ENCODE measurements around the gene ZFYVE21.

Gene ZFYVE21

GRCh38 chr14:103743691-103744090 lies 28.1 kb downstream of the ZFYVE21 start:
- no peak overlapping the region for H3K27ac ChIP-seq
- TF ChIP-seq, protein P1, sequence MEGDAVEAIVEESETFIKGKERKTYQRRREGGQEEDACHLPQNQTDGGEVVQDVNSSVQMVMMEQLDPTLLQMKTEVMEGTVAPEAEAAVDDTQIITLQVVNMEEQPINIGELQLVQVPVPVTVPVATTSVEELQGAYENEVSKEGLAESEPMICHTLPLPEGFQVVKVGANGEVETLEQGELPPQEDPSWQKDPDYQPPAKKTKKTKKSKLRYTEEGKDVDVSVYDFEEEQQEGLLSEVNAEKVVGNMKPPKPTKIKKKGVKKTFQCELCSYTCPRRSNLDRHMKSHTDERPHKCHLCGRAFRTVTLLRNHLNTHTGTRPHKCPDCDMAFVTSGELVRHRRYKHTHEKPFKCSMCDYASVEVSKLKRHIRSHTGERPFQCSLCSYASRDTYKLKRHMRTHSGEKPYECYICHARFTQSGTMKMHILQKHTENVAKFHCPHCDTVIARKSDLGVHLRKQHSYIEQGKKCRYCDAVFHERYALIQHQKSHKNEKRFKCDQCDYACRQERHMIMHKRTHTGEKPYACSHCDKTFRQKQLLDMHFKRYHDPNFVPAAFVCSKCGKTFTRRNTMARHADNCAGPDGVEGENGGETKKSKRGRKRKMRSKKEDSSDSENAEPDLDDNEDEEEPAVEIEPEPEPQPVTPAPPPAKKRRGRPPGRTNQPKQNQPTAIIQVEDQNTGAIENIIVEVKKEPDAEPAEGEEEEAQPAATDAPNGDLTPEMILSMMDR (conservative IDR thresholded peaks at IDR 0.05; ENCODE audit: low read depth) = no peak
- no peak for DNase-seq (ENCODE audit: low spot score)
- ChIA-PET POLR2A (ENCODE audit: low non-redundant PET) (no interaction called here), CTCF (no interaction called here)

- CTCF ChIA-PET = no interaction called here
- no peak overlapping the region for H3K27ac ChIP-seq
- POLR2A ChIA-PET (ENCODE audit: low non-redundant PET) = no interaction called here
- DNase-seq (ENCODE audit: low spot score) = no peak
- TF ChIP-seq, protein P1 (conservative IDR thresholded peaks at IDR 0.05; ENCODE audit: low read depth) = no peak
Observed at GRCh38 chr14:103744621-103745395, 29.2 kb downstream of the ZFYVE21 start.

DNA sequence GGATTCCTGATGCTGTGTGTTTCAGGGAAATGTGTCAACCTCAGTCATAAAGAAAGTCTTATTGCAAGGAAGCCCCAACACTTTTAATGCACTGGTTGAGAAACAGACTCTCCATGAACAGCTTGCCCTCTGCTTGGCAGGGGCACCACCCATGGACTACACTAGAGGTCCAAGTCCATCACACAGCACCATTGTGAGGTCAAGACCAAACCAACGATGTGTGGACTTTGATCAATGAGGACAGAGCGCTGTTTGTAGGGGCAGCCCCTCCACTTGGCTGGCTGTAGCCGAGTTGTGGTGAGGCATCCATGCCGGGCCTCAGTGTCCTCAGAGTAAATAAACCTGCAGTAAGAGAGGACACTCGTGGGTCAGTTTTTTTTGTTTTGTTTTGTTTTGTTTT lies 29.8 kb downstream of the ZFYVE21 start:
- POLR2A ChIA-PET (ENCODE audit: low non-redundant PET) = no interaction called here
- no peak overlapping the region for H3K27ac ChIP-seq
- TF ChIP-seq, protein P1 (conservative IDR thresholded peaks at IDR 0.05; ENCODE audit: low read depth) = no peak
- CTCF ChIA-PET = no interaction called here
- DNase-seq (ENCODE audit: low spot score) = no peak

DNA sequence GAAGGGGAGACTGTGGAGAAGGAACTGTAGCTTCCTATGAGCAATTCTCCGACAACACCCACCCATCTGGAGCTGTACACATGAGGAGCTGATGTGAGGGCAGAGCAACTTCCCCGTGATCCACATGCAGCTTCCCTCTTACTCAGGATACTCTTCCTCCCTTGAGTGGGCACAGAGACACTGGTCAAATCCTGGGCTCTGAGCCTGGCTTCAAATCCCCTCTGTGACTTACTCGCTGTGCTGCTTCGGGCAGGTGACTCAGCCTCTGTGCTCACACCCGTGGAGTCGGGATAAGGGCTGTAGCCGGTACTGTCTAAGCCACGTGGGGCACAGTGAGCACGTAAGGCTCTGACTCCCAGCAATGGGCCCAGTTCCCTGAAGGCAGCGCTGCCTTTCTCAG lies 31.1 kb downstream of the ZFYVE21 start:
- TF ChIP-seq, protein P1 (conservative IDR thresholded peaks at IDR 0.05; ENCODE audit: low read depth) = no peak
- POLR2A ChIA-PET (ENCODE audit: low non-redundant PET) = no interaction called here
- CTCF ChIA-PET = interaction anchor here (0.6 to 1.0 kb wide), 3 partner anchors 73 to 228 kb away, joined by 3 to 4 read pairs (median 3); no protein-coding TSS in a partner anchor
- DNase-seq (ENCODE audit: low spot score) = no peak
- H3K27ac ChIP-seq = no peak overlapping the region

DNA sequence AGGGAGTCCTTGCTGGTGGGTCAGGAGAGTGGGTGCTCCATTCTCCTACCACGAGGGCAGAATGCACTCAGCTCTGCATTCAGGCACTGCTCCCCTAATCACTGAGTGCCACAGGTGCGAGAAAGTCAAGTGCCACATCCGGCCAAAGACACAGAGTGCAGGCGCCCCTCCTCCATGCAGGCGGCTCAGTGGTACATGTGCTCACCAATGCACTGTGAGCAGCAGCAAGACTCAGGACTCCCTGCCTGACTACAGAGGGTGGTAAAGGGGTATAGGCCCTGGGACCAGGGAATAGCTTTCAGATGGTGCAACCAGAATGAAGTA lies 32.9 kb downstream of the ZFYVE21 start:
- POLR2A ChIA-PET (ENCODE audit: low non-redundant PET) = no interaction called here
- TF ChIP-seq, protein P1 (conservative IDR thresholded peaks at IDR 0.05; ENCODE audit: low read depth) = no peak
- no peak overlapping the region for H3K27ac ChIP-seq
- no peak for DNase-seq (ENCODE audit: low spot score)
- CTCF ChIA-PET = no interaction called here

DNA sequence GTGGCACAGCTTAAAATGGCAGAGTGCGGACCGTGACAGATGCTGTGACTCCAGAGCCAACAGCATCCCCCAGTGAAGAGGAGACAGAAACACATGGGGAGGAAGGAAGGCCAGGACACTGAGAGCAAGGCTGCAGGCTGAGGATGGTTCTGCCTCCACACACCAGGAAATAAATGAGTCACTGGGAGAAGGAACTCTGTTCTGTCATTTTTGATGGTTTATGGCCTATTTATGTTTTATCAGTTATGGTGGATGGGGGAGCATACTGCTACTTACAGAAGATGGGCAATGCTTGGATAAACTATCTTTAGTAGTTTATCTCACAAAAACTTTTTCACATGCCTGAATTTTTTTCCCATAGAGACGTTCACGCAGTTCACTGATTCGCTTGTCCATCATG lies 33.8 kb downstream of the ZFYVE21 start:
- no peak overlapping the region for H3K27ac ChIP-seq

More for the DNA sequence above, 33.8 kb downstream of the ZFYVE21 start:
- TF ChIP-seq, protein P1 (conservative IDR thresholded peaks at IDR 0.05; ENCODE audit: low read depth) = no peak
- DNase-seq (ENCODE audit: low spot score) = no peak
- POLR2A ChIA-PET (ENCODE audit: low non-redundant PET) = no interaction called here
- CTCF ChIA-PET = no interaction called here
